Small intestine (tissue), 7 donors: ENCODE measurements around the gene NAT8L. TPM values are rescaled to one million over a fixed set of nuclear protein-coding genes. Genes with fewer than 3 reads are reported as not detected.

Source experiments
- DNase-seq, 2 donors: peaks; one replicate each; pipeline versions ENCODE4 v3.0.0 to v3.0.0-alpha.2; 2013
- FAIRE-seq: peaks from 2 replicates; lab custom pipeline; 2012; peaks lifted over from hg19 to GRCh38; lab: Jason Lieb, UNC
- H3K27ac ChIP-seq, 3 donors: one replicate each; pipeline ENCODE4 v1.5.1; 2013; ENCODE audit warnings: low read length in 2 of 3, mild to moderate bottlenecking in 2 of 3, control low read depth in 1 of 3, inconsistent platforms in 1 of 3, low read depth in 1 of 3, moderate library complexity in 1 of 3
- H3K27me3 ChIP-seq, 3 donors: one replicate each; pipeline ENCODE4 v1.6.1; 2013; ENCODE audit warnings: low read length in 3 of 3, inconsistent platforms in 1 of 3; ENCODE audit not compliant: control insufficient read depth in 3 of 3, insufficient read depth in 3 of 3
- H3K36me3 ChIP-seq, 3 donors: one replicate each; pipeline ENCODE4 v1.6.1; 2013; ENCODE audit warnings: low read length in 3 of 3, inconsistent platforms in 1 of 3, low read depth in 1 of 3, mild to moderate bottlenecking in 1 of 3, moderate library complexity in 1 of 3; ENCODE audit not compliant: control insufficient read depth in 3 of 3, insufficient read depth in 2 of 3
- H3K4me1 ChIP-seq, 3 donors: one replicate each; pipeline ENCODE4 v1.6.1; 2013; ENCODE audit warnings: low read length in 2 of 3, inconsistent platforms in 1 of 3, low read depth in 1 of 3, mild to moderate bottlenecking in 1 of 3, moderate library complexity in 1 of 3; ENCODE audit not compliant: control insufficient read depth in 3 of 3, insufficient read depth in 2 of 3
- H3K4me3 ChIP-seq, 3 donors: one replicate each; pipeline ENCODE4 v1.5.1; 2013; ENCODE audit warnings: low read length in 3 of 3, control low read depth in 1 of 3, inconsistent platforms in 1 of 3, low read depth in 1 of 3, mild to moderate bottlenecking in 1 of 3, moderate library complexity in 1 of 3
- H3K9me3 ChIP-seq, 2 donors: one replicate each; pipeline ENCODE4 v1.6.1; 2013; ENCODE audit warnings: low read depth in 1 of 2, low read length in 1 of 2; ENCODE audit not compliant: control insufficient read depth in 2 of 2, insufficient read depth in 1 of 2
- WGBS, 3 donors: extraction: QIAGEN DNeasy Blood & Tissue Kit; methylation state at CpG; one replicate each; pipeline ENCODE4 v1.1.7; 2013; 5-methylcytosine and 5-hydroxymethylcytosine counted together
- polyA plus RNA-seq, 4 donors: library from polyadenylated mRNA; stranded (reverse) in 3 of 4; unstranded in 1 of 4; fragments of 200-250 nt in 3 of 4; fragments of 120-200 nt in 1 of 4; gene quantifications; one replicate each; pipeline versions ENCODE4 v1.2.1 to v1.2.3, GENCODE V29; 2013
- donor health status: healthy with polysubstance abuse.
- donor health status: control.
- donor health status: control.
- donor health status: Bipolar disorder and iron deficiency.
- donor health status: healthy.

The NAT8L gene
- polyA plus RNA-seq, 4 donors: under 0.01 to 1.8 (median 0.31) TPM; not detected in 1

DNA sequence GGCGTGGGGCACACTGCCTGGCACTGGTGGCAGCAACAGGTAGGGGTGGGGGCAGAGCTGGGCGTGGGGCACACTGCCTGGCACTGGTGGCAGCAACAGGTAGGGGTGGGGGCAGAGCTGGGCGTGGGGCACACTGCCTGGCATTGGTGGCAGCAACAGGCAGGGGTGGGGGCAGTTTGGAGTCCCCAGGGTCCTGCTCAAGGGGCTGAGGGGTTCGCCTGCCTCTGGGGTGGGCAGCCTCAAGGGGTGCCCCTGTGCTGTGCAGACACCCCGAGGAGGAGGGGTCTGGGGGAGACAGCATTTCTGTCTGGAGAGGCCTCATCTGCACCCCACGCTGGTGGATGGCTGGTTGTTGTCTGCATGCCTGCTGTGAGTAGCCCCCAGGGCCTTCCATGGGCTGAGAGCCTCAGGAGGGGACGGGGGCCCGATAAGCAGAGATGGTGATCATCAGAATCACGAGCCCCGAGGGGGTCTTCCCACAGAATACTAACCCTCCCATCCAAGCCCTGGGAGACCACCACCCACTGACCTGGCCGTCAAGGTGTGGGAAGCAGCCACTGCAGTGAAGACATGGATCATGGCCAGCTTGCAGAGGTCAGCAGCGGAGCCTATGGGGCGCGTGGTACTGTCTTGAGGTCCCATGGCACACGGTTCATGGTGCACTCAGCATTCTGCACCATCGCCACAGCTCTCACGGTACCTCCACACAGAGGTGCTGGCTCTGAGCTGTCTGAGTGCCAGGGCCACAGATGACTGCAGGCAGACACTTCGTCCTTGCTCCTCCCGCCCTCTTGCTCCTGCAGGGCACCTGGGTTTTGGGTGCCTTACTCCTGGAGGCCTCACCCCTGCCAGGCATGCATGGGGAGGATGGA lies 21.5 kb downstream of the NAT8L start:
- H3K27ac ChIP-seq: no peak overlapping the region
- H3K4me3 ChIP-seq: no peak overlapping the region
- peaks cover 0 to 10% (median 0%) of the 10 kb centered on the region in 3 donors for H3K4me1 ChIP-seq
- no peaks in the 10 kb centered on the region for H3K9me3 ChIP-seq
- 79 to 85% (median 79%) methylated on average over 19 of the region's 19 CpGs for WGBS, 3 donors
- no peaks in the 10 kb centered on the region for H3K36me3 ChIP-seq
- FAIRE-seq (no peak), DNase-seq (no peak)
- no peaks in the 10 kb centered on the region for H3K27me3 ChIP-seq

DNA sequence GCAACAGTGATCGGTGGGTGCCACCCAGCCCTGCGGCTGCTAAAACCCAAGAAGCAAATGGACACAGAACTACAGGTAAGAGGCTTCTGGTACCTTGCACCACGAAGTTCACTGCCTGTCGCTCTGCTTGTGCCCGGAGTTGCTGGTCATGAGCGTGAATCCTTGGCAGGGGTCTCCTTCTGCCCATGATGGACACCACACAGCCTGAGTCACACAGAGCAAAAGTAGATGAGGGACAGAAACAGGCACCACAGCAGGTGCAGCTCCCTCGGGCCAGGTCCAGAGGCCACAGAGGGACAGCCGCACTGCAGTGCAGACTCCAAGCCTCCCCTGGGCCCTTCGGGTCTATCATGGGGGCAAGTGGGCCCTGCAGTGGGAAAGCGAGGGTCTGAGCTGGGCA lies 22.4 kb downstream of the NAT8L start:
- H3K4me1 ChIP-seq: peaks cover 0 to 8% (median 0%) of the 10 kb centered on the region in 3 donors
- no peak for FAIRE-seq
- H3K9me3 ChIP-seq: peaks cover 0 to 4% of the 10 kb centered on the region in 2 donors
- H3K27ac ChIP-seq: no peak overlapping the region
- no peak for DNase-seq
- H3K4me3 ChIP-seq: no peak overlapping the region
- WGBS, 3 donors: 82 to 88% (median 83%) methylated on average over 10 of the region's 10 CpGs
- no peaks in the 10 kb centered on the region for H3K27me3 ChIP-seq
- H3K36me3 ChIP-seq: no peaks in the 10 kb centered on the region

DNA sequence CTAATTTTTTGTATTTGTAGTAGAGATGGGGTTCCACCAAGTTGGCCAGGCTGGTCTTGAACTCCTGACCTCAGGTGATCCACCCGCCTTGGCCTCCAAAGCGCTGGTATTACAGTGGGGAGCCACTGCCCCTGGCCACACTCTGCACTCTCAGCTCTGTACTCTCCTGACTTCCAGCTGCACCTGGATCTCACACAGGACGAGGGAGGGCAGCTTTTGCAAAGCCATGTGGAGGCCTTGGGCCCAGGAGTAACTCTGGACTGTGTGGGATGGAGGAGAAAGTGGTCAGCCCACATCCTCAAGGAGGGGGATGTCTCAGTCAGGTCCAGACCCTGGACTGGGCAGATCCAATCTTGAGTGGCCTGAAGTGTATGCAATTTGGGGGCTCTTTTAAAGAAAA lies 23.0 kb downstream of the NAT8L start:
- no peaks in the 10 kb centered on the region for H3K36me3 ChIP-seq
- no peak for DNase-seq
- H3K27ac ChIP-seq: no peak overlapping the region
- no peak overlapping the region for H3K4me3 ChIP-seq
- H3K4me1 ChIP-seq: peaks cover 0 to 3% (median 0%) of the 10 kb centered on the region in 3 donors
- WGBS, 3 donors: 67 to 78% (median 78%) methylated on average over 3 of the region's 3 CpGs
- H3K27me3 ChIP-seq: no peaks in the 10 kb centered on the region
- no peak for FAIRE-seq
- H3K9me3 ChIP-seq: peaks cover 0 to 10% of the 10 kb centered on the region in 2 donors

DNA sequence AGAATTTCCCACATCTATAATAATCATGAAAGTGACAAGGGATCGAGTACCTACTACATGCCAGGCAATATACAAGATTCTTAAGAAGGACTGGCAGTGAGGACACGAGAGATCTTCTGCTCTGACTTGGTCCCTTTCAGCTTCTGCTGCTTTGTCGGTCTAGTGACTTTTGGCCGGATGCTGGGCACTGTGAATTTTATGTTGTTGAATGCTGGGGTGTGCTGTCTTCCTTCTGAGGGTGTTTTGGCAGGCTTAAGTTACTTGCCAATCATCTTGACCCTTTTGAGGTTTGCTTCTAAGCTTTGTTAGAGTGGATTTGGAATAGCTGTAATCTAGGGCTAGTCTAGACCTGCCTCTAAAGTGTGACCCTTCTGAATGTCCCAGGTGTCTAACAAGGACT lies 23.5 kb downstream of the NAT8L start:
- WGBS, 3 donors: 84 to 87% (median 85%) methylated on average over 4 of the region's 4 CpGs
- Histone ChIP-seq H3K4me1 (no peaks in the 10 kb centered on the region), H3K4me3 (no peak overlapping the region), H3K36me3 (no peaks in the 10 kb centered on the region), H3K9me3 (peaks cover 0 to 11% of the 10 kb centered on the region in 2 donors), H3K27ac (no peak overlapping the region), H3K27me3 (no peaks in the 10 kb centered on the region)
- DNase-seq: no peak
- FAIRE-seq: no peak

DNA sequence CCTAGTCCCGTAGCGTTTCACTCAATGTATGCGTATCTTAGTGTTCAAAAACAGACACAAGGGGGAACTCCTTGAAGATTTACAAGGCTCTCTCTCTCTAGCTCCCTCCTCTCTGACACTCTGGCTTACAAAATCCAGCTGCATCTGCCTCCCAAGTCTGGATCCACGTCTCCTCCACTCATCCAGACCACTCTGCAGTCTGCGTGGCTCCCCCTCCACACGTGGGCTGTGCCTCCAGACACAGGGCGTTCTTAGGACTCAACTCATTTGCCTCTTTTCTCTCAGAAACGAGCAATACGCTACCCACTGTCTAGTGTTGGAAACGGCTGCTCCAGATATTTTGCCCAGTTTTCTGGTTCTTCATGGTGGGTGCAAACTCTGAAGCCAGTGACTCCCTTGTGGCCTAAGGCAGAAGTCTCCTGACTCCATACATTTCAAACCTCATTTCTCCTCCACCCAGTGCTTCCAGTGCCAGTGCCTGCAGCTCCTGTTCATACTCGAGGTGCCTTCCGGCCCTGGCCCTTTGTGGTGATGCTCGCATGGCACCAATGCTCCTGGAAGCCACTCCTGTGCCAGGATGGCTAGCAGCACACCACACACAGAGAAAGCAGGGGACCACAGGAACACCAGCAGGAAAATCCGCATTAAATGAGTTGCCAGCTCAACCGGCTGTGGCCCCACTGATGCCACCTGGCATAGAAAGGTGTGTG lies 24.1 kb downstream of the NAT8L start:
- Histone ChIP-seq H3K27me3 (no peaks in the 10 kb centered on the region), H3K27ac (no peak overlapping the region), H3K36me3 (no peaks in the 10 kb centered on the region), H3K4me1 (no peaks in the 10 kb centered on the region), H3K9me3 (peaks cover 0 to 11% of the 10 kb centered on the region in 2 donors), H3K4me3 (no peak overlapping the region)
- no peak for FAIRE-seq
- DNase-seq: no peak
- WGBS, 3 donors: 79 to 87% (median 87%) methylated on average over 15 of the region's 15 CpGs

DNA sequence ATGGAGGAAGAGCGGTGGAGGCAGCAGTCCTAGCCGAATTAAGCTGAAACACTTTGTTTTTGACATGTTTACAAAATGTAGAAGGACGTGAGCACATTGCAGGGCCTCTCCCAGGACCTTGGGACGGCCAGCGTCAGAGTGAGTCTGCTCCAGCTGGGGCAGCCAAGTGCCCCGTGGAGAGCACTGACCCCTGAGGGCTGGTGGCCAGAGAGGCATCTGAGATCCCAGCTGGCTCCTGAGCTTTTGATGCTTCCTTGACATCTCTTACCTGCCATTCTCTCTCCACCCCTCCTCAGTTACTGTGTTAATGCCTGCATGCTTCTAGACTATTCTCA lies 24.7 kb downstream of the NAT8L start:
- Histone ChIP-seq H3K27ac (no peak overlapping the region), H3K4me3 (no peak overlapping the region), H3K36me3 (no peaks in the 10 kb centered on the region), H3K9me3 (peaks cover 0 to 11% of the 10 kb centered on the region in 2 donors), H3K4me1 (no peaks in the 10 kb centered on the region), H3K27me3 (no peaks in the 10 kb centered on the region)
- 74 to 80% (median 79%) methylated on average over 6 of the region's 6 CpGs for WGBS, 3 donors
- FAIRE-seq: no peak
- no peak for DNase-seq

DNA sequence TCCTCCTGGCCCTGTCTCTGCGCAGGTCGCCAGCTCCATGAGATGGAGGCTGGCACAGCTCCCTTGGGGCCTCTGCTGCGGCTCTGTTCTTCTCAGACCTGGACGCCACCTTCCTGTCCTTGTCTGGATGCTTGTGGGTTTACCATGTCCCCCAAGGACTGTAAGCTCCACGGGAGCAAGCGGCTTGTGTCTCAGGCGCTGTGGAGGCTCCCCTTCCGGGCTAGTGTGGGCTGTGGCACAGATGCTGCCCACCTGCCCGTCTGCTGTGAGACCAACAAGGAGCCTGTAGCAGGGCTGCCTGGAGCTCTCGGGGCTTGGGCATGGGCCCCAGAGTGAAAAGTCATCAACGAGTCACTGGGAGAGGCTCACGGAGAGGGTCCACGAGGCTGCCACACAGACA lies 25.2 kb downstream of the NAT8L start:
- no peak for DNase-seq
- FAIRE-seq: no peak
- no peak overlapping the region for H3K4me3 ChIP-seq
- H3K4me1 ChIP-seq: no peaks in the 10 kb centered on the region
- H3K27ac ChIP-seq: no peak overlapping the region
- peaks cover 0 to 11% of the 10 kb centered on the region in 2 donors for H3K9me3 ChIP-seq
- WGBS, 3 donors: 82 to 92% (median 88%) methylated on average over 13 of the region's 13 CpGs
- H3K36me3 ChIP-seq: no peaks in the 10 kb centered on the region
- no peaks in the 10 kb centered on the region for H3K27me3 ChIP-seq

DNA sequence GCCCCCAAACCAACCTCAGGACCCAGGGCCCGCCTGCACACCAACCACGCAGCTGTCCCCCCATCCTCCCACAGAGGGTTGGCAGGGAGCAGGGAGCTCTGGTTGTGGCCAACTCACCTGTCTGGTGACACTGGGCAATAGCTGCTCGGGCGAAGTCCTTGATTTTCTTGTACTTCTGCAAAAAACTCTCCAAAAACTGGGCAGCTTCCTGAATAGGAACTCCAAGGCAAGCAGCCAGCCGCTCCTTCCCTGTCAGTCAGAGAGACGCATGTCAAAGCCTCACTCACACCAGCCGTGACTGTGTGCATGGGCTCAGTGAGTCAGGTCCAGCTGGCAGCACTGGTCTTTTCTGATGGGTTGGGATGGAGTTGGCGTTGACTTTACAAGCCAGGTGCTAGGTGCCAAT lies 26.4 kb downstream of the NAT8L start:
- Histone ChIP-seq H3K36me3 (no peaks in the 10 kb centered on the region), H3K27me3 (no peaks in the 10 kb centered on the region), H3K27ac (no peak overlapping the region), H3K4me3 (no peak overlapping the region), H3K4me1 (no peaks in the 10 kb centered on the region), H3K9me3 (peaks cover 0 to 11% of the 10 kb centered on the region in 2 donors)
- DNase-seq (no peak), FAIRE-seq (no peak)
- 85 to 92% (median 87%) methylated on average over 8 of the region's 8 CpGs for WGBS, 3 donors
